GM18526 (cell line): Measurements from ENCODE around the gene ZMIZ1.

Experiments used
- POLR2A ChIP-seq: IDR thresholded peaks from 3 replicates; pipeline ENCODE4 v1.6.1; 2011; ENCODE audit not compliant: insufficient read length; ENCODE audit errors: extremely low read depth

ZMIZ1 gene

GRCh38 chr10:79230850-79231249 lies 162.1 kb downstream of the ZMIZ1 start:
- no peak for TF ChIP-seq POLR2A

- TF ChIP-seq POLR2A, result no peak
Measured at GRCh38 chr10:79231908-79232307, 163.1 kb downstream of the ZMIZ1 start.

- no peak for TF ChIP-seq POLR2A
Measured at GRCh38 chr10:79232864-79233263, 164.1 kb downstream of the ZMIZ1 start.

- no peak for TF ChIP-seq POLR2A
Measured at GRCh38 chr10:79234391-79235315, 165.9 kb downstream of the ZMIZ1 start.

DNA sequence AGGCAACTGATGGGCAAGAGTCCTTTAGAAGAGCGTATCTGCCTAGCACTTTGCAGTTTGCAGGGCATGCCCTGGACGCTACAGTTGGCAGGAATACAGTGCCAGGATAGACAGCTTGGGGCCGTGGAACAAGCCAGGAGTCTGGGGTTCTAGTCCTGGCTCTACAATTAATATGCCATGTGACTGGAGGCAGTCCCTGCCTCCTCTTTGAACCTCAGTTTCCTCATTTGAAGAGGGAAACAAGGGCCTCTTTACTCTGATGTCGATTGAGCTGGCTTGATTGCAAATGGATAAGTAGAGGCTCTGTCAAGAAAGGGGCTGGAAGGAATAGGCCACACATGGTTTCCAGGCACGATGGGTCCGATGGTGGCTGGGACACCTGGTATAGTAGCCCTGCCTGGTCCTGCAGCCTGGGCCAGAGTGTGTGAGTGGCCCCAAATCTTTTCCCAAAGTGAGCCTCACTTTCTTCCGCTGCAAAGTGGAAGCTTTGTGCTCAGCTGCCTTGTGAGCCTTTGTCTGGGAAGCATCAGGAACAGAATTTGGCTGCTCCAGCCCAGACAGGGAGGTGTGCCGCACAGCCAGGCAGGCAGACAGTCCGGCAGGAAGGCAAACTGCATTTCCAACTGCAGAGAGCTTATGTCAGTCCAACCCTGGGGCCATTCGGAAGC lies 167.1 kb downstream of the ZMIZ1 start:
- no peak for TF ChIP-seq POLR2A

- TF ChIP-seq POLR2A, result no peak
Measured at GRCh38 chr10:79236433-79236765, 167.6 kb downstream of the ZMIZ1 start.

DNA sequence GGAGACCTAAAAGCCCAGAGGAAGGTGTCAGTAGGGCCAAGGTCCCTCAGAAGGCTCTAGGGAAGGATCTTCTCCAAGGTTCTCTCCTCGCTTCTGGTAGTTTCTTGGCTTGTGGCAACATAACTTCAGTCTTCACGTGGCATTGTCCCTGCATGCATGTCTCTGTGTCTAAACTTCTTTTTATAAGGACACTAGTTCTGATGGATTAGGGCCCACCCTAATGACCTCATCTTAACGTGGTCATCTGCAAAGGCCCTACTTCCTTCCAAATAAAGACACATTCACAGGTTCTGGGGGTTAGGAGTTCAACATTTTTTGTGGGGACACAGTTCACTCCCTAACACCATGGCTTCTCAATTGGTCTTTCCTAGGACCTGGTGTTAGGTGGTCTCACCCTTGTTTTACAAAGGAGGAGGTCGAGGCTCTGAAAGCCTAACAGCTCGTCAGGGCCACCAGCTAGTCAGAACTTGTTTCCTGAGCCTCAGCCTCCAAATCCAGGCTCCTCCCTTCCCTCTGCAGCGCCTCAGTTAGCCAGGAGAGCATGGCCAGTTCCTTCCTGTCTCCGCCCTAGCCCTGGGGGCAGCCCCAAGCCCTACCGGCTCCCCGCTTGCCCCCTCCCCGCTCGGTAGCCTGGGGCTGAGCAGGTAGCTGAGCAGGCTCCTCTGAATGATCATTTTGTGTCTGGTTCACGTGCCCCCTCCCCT lies 168.8 kb downstream of the ZMIZ1 start:
- TF ChIP-seq POLR2A, result no peak

DNA sequence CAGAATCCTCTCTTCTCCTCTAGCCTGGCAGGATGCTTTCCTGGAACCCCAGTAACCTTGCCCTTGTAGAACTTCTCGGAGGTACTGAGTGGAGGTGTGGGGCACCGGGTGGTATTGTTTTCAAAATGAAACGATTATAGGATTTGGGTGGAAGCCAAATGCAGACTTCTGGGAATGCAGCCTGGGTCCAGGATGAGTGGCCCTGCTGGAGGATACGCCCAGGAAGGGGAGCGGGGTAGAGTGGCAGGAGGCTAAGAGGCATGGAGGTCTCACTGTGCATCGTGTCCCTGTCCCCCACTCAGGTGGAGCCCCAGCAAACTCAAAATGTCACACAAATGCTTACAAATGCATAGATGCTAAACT lies 169.4 kb downstream of the ZMIZ1 start:
- no peak for TF ChIP-seq POLR2A

- TF ChIP-seq POLR2A, result no peak
Measured at GRCh38 chr10:79238606-79239005, 169.8 kb downstream of the ZMIZ1 start.

- no peak for TF ChIP-seq POLR2A
Measured at GRCh38 chr10:79239275-79239779, 170.6 kb downstream of the ZMIZ1 start.

DNA sequence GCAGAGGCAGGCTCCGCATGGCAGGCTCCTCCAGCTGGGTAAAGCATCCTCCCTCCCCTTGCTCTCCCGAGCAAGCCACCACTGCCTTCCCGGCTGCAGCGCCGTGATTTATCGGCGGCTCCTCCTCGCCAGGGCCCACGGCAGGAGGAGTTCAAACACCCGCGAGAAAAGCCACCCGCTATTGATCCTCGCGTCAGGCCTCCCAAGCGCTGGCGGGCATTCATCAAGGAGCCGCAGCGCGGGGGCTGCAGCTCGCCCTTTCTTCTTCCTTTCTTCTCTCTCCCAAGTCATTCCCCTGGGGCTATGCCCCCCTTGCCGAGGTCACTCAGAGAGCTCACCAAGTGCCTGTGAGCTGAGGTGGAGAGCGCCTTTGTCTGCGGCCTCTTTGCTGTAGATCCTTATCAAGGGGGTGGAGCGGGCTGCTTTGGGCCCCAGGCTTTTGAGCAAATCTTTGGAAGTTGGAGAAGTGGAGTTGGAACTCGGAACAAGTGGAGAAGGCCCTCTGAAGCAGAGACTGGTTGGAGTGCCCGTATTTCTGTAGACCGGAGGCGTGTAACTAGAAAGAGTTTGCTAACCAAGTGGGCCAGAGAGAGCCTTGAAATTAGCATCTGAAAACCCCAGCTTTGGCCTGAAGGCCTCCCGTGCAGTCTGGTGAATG lies 171.3 kb downstream of the ZMIZ1 start:
- no peak for TF ChIP-seq POLR2A

DNA sequence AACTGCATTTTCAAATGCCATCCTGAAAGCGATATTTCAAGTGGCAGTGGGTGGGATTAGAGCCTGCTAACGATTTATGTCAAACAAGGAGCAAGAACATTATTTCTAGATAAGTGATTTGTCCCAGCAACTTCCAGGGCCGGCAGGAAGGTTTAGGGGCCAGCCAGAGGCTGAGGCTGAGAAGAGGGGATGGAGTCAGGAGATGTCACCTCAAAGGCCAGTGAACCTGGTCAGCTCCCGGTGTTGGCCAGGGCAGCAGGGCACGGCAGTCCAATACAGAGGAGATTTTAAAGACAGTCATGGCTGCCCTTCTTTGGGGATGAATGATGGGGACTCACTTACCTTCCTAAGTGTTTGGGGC lies 172.8 kb downstream of the ZMIZ1 start:
- TF ChIP-seq POLR2A, result no peak

DNA sequence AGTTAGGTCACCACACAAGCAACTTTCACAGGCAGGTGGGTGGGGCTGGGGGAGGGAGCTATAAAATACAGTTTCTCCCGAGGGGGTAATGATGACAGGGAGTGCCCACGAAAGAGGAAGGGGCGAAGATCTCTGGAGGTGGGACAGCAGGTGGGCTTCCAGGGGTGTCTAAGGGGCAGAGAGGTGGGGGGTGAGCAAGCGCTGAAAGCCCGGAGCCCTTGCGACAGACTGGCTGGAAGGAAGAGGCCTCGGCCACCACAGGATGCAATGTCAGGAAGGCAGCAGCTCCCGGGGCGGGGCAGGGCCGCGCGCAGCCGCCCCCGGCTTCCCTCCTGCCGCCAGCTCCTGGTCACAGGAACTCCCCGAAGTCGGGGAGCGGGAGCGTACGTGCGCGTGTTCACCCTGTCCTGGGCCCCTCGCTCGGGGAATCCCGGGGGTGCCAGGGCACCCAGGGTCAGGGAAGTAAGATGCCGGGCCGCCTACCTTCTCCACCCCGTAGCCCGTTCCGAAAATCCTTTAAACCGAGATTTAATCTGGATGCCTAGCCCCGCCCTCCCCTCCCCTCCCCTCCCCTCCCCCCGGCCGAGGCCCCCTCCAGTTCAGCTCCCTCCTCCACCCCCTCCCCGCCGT lies 173.3 kb downstream of the ZMIZ1 start:
- peak; percentile 26 for TF ChIP-seq POLR2A

DNA sequence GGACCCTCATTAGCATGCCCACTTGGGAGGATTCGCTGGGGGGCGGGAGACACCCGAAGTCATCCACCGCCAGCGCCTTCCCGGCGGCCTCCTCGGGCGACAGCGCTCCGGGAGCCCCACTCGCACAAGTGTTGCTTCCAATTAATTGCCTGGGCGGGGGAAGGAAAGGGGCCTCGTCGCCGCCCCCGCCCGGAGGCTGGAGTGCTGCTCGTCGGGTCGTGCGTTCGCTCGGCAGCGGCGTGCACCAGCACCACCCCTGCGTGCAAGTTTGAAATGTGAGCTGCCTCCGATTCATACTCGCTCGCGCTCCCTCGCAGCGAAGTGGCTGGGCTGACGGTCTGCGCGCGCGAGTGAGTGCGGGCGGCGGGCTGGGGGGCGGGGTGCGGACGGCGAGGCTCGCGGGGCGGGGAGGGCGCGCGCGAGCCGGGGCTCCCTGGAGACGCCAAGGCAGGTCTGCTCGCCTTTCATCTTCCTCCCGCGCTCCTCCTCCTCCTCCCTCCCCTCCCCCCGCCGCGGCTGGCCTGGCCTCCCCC lies 173.9 kb downstream of the ZMIZ1 start:
- peak; percentile 46 for TF ChIP-seq POLR2A
